HG02678 (cell line): ENCODE data around the gene TOMM7.
"Not testable (repeated sequence)": the region's sequence is repeated elsewhere in the genome, so short reads cannot be mapped to it uniquely, and the experiment has no call there.

Experiments used
- ATAC-seq: cut with Tn5 transposase; IDR thresholded peaks from one replicate; pipeline ENCODE4 v1.9.1; 2021; ENCODE audit warnings: mild to moderate bottlenecking, moderate library complexity; ENCODE audit not compliant: unreplicated experiment

TOMM7 gene

GRCh38 chr7:22790640-22791039 is 32.0 kb downstream of the TOMM7 start:
- not testable (repeated sequence) for ATAC-seq

- ATAC-seq, result no peak
These were observed 34.7 kb downstream of the TOMM7 start for GRCh38 chr7:22787951-22788350.

- ATAC-seq, result no peak
These were observed 36.2 kb downstream of the TOMM7 start for GRCh38 chr7:22786290-22786932.

- no peak for ATAC-seq
These were observed 38.3 kb downstream of the TOMM7 start for GRCh38 chr7:22784346-22784745.

- ATAC-seq, result no peak
These were observed 39.2 kb downstream of the TOMM7 start for GRCh38 chr7:22783421-22783820.

GRCh38 chr7:22782616-22783232 is 39.9 kb downstream of the TOMM7 start:
- ATAC-seq, result peak; percentile 61

- ATAC-seq, result no peak
These were observed 41.4 kb downstream of the TOMM7 start for GRCh38 chr7:22781230-22781711.

- not testable (repeated sequence) for ATAC-seq
These were observed 42.8 kb downstream of the TOMM7 start for GRCh38 chr7:22779730-22780323.

GRCh38 chr7:22776964-22777363 is 45.7 kb downstream of the TOMM7 start:
- no peak for ATAC-seq

GRCh38 chr7:22772885-22773284 is 49.8 kb downstream of the TOMM7 start:
- ATAC-seq, result no peak

- ATAC-seq, result no peak
These were observed 50.8 kb downstream of the TOMM7 start for GRCh38 chr7:22771872-22772228.

- ATAC-seq, result no peak
These were observed 51.3 kb downstream of the TOMM7 start for GRCh38 chr7:22771194-22771871.

- peak; percentile 82 for ATAC-seq
These were observed 57.0 kb downstream of the TOMM7 start for GRCh38 chr7:22765609-22766008.
